ENCODE results near the gene BCL2L2. TPM values are rescaled to one million over a fixed set of nuclear protein-coding genes. Genes with fewer than 3 reads are reported as not detected.

BCL2L2 gene
- total RNA-seq, 1 donor from 2014 or later, result 10.6 TPM

DNA sequence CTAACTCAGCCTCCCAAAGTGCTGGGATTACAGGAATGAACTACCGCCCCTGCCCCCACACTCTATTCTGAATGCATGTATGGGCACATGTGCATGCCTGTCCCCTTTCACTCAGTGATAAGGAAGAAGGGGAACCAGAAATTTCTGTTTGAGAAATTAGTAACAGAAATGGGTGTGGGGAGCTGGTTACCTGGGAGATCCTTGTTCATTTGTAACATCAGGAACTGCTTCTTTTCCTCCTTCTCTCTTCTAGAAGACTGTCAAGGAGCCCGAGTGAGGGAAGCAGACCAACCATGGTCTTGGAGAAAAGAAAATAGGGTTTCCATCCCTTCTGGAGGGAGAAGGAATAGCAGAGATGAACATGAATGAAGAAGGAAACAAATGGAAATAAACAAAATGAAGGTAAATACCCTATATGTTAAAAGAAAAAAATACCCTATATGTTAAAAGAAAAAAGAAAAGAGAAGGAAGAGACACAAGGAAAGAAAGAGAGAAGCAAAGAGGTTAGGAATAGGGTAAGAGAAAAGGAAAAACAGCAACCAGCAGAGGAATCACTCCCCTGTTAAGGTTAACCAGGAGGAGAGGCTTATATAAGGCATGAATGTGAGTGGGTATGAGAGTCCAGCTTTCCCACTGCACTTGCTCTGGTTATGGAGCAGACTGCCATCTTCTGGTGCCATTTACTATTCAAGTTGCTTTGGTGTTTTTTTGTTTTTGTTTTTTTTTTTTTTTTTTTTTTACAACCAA is 7.2 kb upstream of the BCL2L2 start:
- FAIRE-seq (no peak), DNase-seq (ENCODE audit: low spot score in 2 of 2) (peak; percentile 30 to 53)

DNA sequence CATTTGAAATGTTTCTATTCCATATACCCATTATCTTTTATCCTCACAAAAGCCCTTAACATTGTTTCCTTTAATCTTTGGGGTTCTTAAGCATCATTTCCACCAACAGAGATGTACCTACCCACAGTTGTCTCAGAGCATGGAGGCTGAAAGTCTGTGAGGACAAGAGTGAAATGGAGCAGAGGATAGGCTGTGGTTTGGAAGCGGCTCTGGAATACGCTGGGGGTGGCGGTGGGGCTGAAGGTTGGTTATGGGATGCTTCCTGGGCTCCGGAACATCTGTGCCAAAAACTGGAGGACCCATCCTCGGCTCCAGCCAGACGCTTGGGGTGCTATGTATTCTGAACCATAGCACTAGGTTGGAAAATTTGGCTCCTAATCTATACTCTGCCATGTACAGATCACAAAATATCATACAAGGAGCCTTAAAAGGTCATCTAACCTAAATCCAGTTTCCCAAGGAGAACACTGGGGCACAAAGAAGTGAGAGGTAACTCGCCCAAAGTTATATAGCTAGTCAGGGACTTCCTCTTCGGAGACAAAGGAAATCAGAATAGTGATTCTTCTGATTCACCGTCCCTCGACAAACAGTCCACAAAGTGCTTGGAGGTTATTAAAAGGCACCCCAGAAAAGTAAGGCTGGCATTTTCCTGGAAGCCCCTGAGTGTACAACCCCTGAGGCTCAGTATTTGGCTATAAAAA is 6.5 kb upstream of the BCL2L2 start:
- FAIRE-seq, result no peak

DNA sequence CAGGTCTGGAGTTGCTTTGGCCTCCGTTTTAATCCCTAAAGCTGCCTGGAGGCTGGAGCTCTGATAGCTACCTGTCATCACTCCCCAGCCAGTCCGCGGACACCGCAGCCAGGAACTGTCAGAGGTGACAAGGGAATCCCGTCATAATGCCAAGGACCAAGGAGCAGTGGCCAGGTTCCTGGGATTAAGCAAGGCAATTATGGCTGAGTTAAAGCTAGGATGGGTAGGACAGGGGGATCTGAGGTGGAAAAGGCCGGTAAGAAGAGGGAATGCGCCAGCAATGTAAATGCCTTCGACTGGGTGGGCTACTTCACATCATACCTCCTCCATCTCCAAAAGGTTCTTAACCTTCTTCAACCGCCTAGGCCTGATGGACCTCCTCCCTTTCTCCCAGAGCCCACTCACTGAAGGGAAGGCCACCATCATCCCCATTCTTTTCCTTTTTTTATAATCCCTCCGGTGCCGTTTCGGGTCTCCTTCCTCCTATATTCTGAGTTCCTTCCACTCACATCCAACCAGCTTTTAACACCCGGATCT is 5.9 kb upstream of the BCL2L2 start:
- peak in 1 of 2 donors; percentile 23 for DNase-seq (ENCODE audit: low spot score in 2 of 2)
- FAIRE-seq, result no peak

More for the DNA sequence above, 6.5 kb upstream of the BCL2L2 start:
- DNase-seq (ENCODE audit: low spot score in 2 of 2), result no peak

DNA sequence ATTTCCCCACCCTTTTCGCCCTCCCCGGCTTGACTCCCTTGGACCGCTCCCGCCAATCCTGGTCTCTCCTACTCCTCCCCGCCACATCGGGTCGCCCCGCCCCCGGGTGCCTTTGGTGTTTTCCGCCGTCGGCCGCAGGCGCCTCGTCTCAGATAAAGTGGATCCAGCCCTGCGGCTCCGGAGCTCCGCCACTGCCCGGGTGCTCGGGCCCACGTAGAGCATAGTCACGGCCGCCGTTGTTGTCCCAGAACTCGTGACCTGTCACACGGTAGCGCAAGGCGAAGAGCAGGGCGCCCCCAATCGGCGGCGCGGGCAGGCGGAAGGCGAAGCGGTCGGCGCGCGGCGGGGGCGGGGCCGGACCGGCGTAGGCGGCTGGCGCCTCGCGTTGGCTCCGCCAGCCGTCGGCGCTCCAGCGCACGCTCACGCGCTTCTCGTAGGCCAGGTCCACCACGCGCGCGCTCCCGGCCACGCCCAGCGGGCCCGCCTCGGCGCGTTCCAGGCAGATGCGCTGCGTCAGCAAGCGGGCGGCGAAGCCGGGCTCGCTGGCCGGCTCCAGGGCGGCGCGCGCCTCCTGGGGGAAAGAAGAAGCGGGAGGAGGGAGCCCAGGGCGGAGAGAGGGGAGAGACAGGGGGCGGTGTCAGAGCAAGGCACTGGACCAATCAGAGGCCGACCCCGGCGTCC is 5.2 kb upstream of the BCL2L2 start:
- DNase-seq (ENCODE audit: low spot score in 2 of 2) (peak; percentile 97 to 99), FAIRE-seq (no peak)

GRCh38 chr14:23301969-23302289 is 4.7 kb upstream of the BCL2L2 start:
- FAIRE-seq (no peak), DNase-seq (ENCODE audit: low spot score in 2 of 2) (no peak)

DNA sequence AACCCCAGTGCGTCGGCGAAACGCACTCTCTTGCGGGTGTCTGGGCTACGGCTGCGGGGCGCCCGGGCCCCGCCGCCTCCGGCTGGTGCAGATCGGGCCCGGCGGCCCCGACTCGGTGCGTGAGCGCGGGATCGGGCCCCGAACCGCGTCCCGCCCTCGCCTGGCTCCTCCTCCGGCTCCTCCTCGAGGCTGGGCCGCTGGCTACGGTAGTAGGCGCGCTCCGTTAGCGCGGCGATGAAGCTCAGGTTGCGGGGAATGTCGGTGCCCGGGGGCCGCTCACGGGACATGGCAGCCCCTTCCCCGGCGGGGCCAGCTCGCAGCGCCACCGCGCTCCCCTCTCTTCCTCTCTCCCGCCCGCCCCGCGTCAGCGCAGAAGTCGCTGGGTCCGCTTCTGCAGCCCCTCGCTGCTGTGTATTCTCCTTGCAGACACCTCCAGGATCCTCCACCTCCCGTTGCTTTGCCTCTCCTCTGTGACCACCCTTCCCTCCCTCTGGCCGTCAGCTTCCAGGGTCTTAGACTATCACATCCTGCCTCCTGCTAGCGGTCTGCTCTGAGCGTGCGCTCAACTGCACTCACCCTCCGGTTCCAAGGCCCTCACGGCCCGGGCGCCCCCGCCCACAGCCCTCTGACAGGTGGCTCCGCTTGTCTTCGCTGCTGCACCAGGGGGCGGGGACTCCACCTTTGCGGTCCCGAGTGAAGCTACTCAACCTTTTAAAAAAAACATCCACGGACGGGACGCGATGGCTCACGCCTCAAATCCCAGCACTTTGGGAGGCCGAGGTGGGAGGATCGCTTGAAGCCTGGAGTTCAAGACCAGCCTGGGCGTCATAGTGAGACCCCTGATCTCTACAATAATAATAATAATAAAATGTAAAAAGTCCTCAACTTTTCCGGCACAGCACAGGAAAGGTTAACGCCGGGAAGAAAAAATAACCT is 4.1 kb upstream of the BCL2L2 start, which contains the start of gene PPP1R3E:
Gene PPP1R3E (minus strand): TSS at position 570 of the 936 bp plus-strand sequence. CDS start 283 bp downstream, at position 287.
- FAIRE-seq, result no peak
- peak; percentile 37 to 52 for DNase-seq (ENCODE audit: low spot score in 2 of 2)

- FAIRE-seq (no peak), DNase-seq (ENCODE audit: low spot score in 2 of 2) (no peak)
Observed at GRCh38 chr14:23307146-23307530, 505 bp downstream of the BCL2L2 start.

GRCh38 chr14:23307687-23308644 is 1.3 kb downstream of the BCL2L2 start:
- FAIRE-seq, result no peak
- no peak for DNase-seq (ENCODE audit: low spot score in 2 of 2)

GRCh38 chr14:23308721-23309445 is 2.2 kb downstream of the BCL2L2 start:
- FAIRE-seq, result no peak

DNA sequence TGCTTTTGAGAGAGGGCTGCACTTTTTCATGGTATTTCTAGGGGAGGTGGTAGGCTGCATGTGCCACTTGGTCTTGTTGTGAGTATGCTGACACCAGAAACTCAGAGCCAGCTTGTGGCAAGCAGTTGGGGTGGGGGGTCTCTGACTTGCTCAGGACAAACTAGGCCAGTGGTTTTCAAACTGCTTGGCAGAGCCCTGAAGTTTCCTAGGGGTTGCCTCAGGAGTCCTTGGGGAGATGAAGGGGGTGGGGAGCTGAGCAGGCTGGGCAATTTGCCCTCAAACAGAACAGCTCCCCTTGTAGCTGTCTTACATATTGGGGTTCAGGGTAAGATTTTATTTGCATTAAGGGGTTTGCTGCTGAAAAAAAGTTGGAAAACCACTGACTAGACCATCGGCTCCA is 3.9 kb downstream of the BCL2L2 start:
- DNase-seq (ENCODE audit: low spot score in 2 of 2), result no peak
- no peak for FAIRE-seq

More at GRCh38 chr14:23308721-23309445, 2.2 kb downstream of the BCL2L2 start:
- DNase-seq (ENCODE audit: low spot score in 2 of 2), result no peak

DNA sequence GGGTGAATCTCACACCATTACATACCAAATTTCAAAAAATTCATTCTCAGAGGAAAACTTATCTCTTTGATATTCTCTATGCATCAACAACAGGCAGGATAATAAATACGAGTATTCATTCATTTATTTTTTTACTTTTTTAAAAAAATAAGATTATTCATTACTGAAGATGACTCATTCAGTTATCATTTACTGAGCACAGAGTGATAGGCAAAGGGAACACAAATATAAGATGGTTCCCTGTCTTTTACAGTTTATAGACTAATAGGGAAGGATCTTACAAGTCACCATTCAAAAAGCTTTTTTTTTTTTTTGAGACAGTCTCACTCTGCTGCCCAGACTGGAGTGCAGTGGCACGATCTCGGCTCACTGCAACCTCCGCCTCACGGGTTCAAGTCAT is 9.7 kb downstream of the BCL2L2 start:
- DNase-seq (ENCODE audit: low spot score in 2 of 2) (no peak), FAIRE-seq (no peak)

- FAIRE-seq, result no peak
- no peak for DNase-seq (ENCODE audit: low spot score in 2 of 2)
Observed at GRCh38 chr14:23319746-23320583, 13.3 kb downstream of the BCL2L2 start.

DNA sequence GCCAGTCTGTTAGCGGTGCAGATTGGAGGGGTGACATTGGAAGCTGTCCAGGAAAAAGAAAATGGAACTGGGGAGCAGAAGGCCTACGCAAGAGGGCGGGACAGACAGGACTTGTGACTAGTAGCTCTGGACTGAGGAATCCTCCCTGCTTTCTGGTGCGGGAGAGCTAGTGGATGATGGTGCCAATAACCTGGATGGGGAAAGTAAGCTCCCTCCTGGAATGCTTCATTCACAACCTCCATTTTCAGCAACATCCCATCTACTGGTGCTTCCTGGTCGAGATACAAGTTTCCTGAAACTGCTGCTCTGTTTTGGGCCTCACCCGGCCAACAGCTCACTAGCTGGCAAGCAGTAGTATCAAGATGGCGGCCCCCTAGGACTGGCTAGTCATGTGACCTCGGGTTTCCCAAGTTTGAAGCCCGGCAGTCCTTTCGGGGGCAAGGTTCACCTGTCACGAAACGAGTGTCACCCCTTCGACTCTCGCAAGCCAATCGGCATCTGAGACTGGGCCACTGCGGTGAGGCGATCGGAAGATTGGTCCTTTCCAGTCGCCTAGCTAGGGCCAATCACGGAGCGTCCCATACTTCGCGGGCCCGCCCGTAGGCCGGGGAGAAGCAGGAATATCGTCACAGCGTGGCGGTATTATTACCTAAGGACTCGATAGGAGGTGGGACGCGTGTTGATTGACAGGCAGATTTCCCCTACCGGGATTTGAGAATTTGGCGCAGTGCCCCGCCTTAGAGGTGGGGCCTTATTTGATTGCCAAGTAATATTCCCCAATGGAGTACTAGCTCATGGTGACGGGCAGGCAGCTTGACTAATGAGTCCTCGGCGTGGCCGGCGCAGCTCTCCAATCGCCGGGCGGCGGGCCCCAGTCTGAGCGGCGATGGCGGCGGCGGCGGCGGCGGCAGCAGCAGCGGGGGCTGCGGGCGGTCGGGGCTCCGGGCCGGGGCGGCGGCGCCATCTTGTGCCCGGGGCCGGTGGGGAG is 14.2 kb downstream of the BCL2L2 start, which contains the start of gene PABPN1:
Gene PABPN1 (plus strand): TSS at position 874 of the 988 bp plus-strand sequence. CDS start 13 bp downstream, at position 887.
- DNase-seq (ENCODE audit: low spot score in 2 of 2), result peak; percentile 95 to 98
- FAIRE-seq, result peak; percentile 92

DNA sequence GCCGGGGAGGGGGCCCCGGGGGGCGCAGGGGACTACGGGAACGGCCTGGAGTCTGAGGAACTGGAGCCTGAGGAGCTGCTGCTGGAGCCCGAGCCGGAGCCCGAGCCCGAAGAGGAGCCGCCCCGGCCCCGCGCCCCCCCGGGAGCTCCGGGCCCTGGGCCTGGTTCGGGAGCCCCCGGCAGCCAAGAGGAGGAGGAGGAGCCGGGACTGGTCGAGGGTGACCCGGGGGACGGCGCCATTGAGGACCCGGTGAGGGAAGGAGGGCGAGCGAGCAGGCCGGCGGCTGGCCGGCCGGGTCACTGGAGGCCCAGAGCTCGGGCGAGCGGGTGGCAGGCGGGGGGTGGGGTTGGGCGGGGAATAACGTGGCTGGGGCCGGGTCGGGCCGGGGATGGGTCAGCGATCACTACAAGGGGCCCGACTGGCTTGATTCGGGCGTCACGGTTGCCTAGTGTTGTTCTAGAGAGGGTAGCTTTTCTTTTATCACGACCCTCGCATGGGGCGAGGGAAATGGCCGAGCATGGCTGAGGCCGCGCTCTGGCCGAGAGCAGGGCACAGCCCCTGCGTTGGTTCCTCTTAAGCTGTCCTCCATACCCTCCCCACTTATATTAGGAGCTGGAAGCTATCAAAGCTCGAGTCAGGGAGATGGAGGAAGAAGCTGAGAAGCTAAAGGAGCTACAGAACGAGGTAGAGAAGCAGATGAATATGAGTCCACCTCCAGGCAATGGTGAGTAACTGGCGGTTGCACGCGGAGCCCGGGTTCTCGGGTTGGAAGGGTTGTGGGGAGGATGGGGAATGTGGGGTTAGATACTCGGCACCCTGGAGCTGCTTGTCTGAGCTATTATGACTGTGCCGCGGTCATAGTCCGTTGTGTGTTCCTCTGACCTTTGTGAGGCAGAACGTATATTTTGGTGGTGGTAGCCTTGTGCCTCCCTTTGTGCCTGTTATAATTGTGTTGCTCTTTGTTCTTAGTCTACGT is 15.2 kb downstream of the BCL2L2 start:
- FAIRE-seq (no peak), DNase-seq (ENCODE audit: low spot score in 2 of 2) (peak in 1 of 2 donors; percentile 46)

Data from frontal cortex (tissue), 4 donors.